ENCODE measurements around the gene FBXO8.
"Not testable (repeated sequence)": the region's sequence is repeated elsewhere in the genome, so short reads cannot be mapped to it uniquely, and the experiment has no call there.

Gene FBXO8, protein sequence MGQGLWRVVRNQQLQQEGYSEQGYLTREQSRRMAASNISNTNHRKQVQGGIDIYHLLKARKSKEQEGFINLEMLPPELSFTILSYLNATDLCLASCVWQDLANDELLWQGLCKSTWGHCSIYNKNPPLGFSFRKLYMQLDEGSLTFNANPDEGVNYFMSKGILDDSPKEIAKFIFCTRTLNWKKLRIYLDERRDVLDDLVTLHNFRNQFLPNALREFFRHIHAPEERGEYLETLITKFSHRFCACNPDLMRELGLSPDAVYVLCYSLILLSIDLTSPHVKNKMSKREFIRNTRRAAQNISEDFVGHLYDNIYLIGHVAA

DNA sequence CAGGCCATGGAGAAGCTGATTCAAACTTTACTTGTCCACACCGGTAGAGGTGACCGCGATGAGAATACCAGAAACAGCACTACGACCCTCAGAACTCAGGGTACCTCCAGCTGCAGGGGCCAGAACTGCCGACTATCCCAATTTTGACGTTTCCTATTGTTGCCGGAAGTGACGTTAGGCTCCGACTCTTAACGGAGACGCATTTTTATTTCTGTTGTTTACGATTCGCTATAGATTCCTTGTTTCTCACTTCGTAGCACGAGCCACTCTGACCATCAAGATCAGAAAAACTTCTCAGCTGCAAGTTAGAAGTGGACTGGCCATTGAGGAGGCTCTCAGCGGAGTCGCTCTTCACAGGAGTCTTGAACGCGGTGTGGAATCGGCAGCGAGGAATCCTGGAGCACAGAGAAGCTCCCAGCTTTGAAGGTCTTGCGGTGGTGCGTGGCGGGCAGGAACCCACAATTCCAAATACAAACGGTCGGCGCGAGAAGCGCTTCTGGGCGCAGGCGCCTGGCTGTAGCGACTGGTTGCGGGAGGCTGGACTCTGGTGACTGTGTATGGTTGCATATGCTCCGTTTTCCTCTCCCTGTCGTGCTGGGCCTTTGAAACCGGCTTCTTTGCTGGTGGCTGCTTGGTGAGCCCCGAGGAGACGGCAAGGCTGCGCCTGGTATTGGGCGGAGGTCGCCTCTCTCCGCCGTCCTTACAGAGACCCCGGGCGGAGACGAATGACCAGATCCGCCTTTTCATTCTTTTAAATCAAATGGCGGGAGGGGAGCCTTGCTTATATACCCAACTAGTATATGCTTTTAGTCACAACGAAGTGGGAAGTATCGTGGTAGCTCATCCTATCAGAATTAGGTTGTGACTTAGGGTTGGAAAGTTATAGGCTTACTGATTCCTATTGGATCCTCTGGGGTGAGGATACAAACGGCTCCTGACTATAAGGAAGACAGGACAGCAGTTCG lies at the start of gene FBXO8, which contains the start of gene CEP44:
Gene FBXO8 (minus strand): TSS at position 161 of the 965 bp plus-strand sequence. CDS start 20,575 bp downstream, outside the sequence.
Gene CEP44 (plus strand): TSS at position 405 of the 965 bp plus-strand sequence. CDS start 15,211 bp downstream, outside the sequence.
- no peak for DNase-seq

DNA sequence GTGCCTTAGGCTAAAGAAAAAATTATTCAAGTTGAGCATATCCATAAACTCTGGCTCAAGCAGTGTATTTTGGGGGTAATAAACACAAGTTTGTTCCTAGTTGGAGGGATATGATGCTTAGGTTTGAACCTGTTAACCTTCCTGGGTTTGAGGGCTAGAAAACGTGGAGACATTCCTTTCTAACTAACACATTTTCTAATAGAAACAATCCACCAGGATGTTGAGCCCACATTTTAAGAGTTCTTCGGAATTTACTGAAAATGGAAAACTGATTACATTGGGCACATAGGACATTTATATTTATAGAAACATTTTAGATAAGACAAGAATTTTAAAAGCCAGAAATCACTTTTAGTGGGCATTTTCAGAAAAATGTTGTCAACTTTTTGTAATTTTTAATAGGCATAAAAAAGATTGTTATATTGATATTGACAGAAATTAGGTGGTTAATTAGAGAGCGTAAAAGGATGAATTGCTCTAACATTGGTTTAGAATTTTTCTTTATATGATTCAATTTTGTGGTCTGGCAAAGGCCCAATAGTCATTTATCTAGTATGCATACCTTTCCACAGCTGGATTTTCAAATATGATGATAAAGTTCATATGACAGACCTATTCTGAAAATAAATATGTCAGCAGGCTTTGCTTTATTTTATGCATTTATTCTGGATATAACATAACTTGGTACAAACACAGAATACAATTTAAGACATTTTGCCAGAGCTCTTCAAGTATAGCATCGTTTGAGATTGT lies 49.5 kb upstream of the FBXO8 start:
- DNase-seq, result no peak

DNA sequence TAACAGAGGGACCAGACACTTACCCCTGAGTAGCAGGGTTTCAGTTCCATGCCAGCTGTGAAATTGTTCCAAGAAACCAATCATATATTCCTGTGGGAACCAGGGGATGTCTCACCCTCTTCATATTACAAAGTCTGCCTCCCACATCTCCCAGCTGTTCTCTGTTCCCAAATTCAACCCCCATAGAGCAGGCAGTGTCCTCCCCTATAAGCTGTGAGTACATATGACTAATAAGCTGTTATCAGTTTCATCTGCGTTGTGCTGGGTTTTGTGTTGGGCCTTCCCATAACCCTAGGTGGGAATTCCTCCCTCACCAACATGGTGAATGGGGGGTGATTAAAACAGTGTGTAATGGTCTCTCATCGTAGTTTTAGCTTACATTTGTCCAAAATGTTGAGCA lies 41.3 kb upstream of the FBXO8 start:
- no peak for DNase-seq

DNA sequence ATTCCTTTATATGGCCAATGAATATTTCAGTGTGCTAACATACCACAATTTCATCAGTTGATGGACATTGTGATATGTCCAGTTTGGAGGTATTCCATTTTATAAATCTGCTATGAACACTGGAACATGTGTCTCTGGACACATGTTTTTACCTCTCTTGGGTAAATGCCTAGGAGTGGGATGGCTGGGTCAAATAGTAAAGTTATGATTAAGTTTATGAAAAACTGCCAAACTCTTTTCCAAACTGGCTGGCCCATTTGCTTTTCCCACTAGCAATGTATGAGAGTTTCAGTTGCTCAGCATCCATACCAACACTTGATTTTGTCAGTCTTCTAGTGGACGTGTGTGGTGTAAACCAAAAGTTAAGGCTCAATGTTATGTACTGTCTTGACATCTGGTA lies 40.8 kb upstream of the FBXO8 start:
- no peak for DNase-seq

DNA sequence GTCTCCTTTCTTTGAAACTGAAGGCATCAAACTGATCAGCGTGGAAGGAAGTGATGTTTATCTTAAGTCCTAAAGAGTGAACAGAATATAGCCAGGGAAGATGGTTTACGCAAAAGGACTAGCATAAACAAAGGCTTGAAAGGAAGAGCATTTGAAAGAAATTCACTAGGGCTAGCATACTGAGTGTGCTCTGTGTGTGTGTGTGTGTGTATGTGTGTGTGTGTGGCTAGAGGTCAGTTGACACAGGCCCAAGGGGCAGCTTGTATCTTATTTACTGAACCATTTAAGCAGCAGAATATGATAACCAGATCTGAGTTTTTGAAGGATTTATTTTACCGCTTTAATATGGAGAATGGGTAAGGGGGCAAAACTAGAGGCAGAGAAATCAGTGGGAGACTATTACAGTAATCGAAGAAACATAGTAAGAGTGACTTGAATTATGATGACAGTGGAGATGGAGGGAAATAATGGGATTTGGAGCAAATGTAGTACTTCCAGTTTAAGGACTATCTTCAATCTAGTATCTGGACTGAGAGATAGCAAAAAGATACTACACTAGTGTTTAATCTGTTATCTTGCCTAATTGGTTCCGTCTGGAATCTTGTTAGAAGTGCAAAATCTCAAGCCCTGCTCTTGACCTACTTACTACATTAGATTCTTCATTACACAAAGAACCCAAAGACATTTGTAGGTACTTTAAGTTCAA lies 37.2 kb upstream of the FBXO8 start:
- no peak for DNase-seq

DNA sequence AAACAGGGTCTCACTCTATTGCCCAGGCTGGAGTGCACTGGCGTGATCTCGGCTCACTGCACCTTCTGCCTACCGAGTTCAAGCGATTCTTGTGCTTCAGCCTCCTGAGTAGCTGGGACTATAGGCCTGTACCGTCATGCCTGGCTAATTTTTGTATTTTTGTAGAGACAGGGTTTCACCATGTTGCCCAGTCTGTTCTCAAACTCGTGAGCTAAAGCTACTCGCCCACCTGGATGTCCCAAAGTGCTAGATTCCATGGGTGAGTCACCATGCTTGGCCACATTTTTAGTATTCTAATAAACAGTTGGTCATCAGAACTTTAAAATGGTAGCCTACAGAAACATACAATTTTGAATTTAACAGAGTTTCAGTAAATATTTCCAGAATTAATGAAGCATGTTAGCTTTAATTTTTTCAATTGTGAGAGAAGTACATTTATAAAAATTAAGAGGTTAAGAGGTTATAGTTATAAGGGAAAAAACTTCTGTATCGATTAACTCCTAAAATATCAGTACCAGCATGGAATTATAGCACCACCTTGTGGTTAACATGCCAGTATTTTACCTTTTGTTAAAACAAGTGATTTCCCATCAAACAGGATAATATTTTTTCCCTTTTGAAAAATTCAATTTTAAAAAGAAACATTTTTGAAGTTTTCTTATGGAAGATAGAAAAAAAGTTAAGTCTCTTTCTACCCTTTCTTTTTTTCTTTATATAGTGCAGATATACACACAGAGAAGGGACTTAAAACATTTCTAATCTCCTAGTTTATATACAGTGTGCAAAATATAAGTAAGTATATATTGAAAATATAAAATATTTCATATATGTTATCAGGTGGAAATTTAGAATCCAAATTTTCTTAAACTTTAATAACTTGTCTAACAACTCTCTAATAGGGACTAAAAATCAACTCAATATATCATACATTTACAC lies 35.6 kb upstream of the FBXO8 start:
- no peak for DNase-seq

DNA sequence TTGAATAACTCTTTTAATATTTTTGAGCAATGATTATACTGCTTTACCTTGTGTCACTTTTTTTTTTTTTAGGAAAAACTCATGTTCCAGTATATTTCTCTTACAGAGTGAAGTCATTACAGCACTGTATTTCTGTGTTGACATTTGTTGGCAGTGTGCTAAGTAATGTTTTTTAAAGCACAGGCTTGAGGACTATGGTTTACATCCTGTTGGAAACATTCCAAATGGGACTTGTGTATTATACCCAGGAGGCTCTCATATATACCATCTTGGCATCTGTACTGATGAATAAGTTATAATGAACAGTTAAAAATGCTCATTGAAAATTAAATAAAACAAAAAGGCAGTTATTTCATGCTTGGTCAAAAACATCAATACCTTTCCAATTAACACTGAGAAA lies 34.1 kb upstream of the FBXO8 start:
- no peak for DNase-seq

DNA sequence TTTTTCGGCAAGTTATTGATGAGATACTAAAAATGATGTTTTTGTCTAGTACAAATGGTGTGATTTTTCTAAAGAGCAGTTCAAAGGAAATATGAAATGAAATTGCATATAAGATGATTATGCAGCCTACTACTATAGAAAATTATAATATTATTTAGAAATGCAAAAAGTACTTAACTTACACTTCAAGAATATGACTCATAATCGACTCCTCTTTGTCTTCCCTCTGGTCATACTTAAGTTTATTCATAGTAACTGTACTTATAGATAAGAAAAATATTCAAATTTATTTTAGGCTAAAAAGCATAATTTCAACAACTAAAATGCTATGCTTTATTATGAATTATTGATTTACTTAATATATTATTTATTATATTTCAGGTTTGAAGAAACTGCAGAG lies 33.5 kb upstream of the FBXO8 start:
- DNase-seq, result no peak

DNA sequence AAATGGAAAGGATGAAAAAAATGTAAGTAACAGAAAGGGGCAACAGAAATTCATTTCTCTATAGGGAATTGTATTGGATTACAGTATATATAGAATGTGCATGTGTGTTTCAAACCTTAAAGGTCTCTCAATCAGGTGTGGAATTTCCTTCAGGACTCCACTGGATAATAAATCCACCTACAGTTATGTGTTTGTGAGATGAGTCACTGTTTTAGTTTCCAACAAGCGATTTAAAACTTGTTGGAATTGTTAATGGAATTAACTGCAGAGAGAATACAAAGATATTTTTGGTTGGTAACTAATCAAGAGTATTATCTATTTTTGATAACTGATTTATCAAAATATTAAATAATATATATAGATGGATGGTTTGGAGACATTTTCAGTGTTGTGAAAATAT lies 33.1 kb upstream of the FBXO8 start:
- DNase-seq, result no peak

DNA sequence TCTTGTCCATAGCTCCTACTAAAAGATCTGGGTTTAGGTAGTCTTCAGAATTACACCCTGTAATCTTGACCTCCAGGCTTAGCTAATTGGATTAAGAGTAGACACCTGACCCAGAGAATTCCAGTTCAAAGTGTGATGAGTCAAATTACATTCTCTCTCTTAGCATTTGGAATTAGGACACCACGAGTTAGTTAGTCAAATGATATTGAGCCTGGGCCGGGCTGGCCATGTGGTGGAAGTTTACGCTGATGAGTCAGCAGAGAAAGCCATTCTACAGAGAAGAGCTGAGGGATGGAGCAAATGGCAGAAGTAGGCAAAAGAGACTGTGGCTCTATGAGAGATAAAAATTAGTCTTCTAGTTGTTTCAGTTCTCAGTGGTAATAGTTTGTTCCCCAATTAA lies 31.3 kb upstream of the FBXO8 start:
- DNase-seq, result no peak

DNA sequence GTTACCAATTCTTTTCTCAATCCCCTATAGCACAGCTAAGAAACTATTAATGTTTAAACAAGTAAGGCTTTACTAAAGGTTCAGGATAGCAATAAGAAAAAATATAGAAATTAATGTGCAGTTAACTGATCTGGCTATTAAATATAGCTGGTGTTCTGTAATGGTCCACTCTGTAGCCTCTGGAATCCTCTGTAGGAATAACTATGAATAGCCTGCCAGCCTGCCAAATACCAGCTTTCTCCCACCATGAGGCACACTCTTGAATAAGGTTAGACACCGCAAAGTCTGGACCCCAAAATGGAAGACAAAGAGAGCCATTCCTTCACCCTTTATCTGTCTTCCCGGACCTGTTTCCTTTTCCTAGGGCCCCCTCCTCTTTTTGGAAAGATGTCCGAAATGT lies 30.8 kb upstream of the FBXO8 start:
- DNase-seq, result no peak

DNA sequence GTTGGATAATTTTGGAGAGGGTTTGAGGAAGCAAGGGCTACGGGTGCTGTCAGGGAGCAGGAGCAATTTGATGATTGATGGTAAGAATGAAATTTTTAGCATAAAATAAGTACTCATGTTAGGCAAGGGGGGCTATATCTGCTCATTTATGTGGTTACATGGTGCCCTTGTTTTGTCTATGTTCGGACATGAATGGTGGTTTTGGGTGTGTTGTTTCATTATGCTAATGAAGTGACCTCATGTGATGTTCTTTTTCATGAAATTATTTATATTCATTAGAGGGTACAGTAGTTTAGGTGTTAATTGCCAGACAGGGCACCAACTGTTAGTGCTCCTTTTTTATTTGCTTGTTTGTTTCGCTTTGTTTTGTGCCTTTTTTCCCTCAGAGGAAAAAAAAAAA lies 29.5 kb upstream of the FBXO8 start:
- no peak for DNase-seq

DNA sequence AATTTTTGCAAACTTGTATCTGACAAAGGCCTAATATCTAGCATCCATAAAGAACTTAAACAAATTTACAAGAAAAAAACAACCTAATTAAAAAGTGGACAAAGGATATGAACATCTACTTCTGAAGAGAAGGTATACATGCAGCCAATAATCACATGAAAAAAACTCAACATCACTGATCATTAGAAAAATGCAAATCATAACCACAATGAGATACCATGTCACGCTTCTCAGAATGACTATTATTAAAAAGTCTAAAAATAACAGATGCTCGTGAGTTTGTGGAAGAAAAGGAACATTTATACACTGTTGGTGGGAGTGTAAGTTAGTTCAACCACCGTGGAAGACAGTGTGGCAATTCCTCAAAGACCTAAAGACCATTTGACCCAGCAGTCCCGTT lies 24.2 kb upstream of the FBXO8 start:
- DNase-seq, result no peak

DNA sequence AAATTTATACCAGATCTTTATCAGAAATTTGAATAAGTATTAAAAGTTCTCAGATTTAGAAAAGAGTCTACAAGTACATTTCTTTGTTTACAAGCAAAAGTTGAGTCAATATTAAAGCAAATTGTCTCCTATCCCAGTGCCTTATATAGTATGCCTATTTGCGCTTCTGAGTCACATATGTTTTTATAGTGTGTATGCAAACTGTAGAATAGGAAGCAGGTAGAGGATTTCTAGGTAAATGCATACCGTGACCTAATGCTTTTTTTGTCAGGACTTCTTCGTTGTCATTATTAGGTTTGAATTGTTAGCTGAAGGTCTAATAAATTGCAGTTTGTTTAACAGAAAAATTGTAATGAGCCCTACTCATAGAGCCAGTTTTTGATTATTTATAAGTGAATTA lies 22.5 kb upstream of the FBXO8 start:
- no peak for DNase-seq

DNA sequence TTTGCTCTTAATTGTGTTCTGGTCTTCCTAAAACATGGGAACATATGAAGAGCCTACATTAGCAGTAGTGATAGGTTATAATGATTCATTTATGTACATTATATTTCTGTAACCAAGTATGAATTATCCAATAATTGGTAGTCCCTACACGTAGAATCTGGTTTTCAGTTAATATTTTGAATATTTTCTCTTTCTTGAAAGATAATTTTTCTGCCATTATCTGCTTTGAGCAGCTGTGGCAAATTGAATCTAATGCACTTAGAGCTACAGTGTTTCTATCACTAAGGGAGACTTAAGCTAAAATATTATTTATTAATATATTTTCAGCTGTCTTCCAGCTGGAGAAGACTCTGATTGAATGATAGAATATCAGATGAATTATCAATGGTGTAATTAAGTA lies 21.2 kb upstream of the FBXO8 start:
- DNase-seq, result no peak

DNA sequence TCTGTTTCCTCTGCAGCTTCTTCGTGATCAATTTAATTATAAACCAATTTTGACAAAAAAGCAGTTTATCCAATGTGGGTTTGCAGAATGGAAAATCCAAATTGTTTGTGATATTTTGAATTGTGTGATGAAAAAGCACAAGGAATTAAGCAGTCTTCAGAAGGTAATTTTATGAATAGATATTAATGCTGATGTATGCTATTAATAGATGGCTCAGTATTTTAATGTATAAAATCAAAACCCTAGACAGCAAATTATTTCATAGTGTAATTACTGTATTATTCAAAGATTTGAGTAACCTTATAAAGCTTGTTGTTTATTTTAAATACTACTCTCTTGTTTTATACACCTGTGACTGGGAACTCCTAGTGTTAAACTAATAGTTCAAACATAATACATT lies 20.2 kb upstream of the FBXO8 start:
- DNase-seq, result no peak

DNA sequence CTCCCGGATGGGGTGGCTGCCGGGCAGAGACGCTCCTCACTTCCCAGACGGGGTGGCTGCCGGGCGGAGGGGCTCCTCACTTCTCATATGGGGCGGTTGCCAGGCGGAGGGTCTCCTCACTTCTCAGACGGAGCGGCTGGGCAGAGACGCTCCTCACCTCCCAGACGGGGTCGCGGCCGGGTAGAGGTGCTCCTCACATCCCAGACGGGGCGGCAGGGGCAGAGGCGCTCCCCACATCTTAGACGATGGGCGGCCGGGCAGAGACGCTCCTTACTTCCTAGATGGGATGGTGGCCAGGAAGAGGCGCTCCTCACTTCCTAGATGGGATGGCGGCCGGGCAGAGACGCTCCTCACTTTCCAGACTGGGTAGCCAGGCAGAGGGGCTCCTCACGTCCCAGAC lies 11.7 kb upstream of the FBXO8 start:
- DNase-seq, result not testable (repeated sequence)

DNA sequence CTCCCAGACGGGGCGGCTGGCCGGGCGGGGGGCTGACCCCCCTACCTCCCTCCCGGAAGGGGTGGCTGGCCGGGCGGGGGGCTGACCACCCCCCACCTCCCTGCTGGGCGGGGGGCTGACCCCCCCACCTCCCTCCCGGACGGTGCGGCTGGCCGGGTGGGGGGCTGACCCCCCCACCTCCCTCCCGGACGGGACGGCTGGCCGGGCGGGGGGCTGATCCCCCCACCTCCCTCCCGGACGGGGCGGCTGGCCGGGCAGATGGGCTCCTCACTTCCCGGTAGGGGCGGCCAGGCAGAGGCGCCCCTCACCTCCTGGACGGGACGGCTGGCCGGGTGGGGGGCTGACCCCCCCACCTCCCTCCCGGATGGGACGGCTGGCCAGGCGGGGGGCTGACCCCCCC lies 11.2 kb upstream of the FBXO8 start:
- DNase-seq, result not testable (repeated sequence)

DNA sequence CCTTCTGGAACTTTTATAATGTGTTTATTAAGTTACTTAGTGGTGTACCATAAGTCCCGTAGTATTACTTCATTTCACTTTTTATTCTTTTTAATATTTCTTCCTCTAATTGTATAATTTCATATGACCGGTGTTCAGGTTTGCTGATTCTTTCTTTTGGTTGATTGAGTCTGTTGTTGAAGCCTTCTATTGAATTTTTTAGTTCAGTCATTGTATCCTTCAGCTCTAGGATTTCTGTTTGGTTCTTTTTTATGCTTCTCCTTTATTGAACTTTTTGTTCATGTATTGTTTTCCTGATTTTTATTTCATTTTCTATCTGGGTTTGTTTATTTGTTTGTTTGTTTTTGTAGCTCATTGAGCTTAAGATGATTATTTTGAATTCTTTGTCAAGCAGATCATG lies 9.0 kb upstream of the FBXO8 start:
- DNase-seq, result no peak

DNA sequence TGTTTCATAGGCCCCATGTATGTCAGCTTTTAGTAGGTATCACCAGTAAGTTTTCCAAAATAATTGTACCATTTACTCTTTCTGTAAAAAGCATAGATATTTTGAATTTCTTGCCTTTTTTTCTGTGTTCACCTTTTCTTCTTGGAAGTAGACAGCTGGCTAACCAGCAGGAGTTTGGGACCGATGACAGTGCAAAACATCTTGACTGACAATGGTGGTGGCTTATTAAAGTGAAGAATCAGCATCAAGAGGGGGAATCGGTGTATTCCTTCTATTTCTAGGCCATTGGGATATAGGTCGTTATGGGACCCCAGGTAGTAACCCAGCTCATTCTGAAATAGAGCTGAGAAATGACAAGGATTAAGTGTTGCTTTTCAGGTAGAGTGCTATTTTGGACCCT lies 3.4 kb upstream of the FBXO8 start:
- no peak for DNase-seq

DNA sequence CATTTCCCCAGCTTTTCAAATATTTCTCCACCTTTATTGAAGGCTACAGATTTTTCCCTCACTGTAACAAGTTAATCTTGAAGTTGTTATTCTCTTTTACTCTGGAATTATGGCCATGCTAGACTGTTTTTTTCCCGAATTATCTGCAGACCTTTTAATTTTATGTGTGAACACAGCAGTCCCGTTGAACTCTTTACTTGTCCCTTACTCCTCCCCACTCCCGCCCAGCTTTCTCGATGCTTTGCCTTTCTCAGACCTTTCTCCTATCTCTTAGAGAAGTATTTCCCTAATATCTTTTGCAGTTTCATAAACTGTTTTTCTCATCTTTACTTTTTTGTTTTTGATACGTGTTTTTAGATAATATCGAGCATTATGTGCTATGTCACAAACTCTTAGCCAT lies 1.0 kb upstream of the FBXO8 start:
- DNase-seq, result no peak

All from GOT3 (cell line).